GM20431 (cell line): Measurements from ENCODE around the gene PDLIM3.

ENCODE experiments used
- in situ Hi-C: fragments of 300-500 bp; cut with MseI, MboI; formaldehyde crosslinking; loops from one replicate; pipeline ENCODE4 v1.15.0; 2020; ENCODE audit warnings: low sequenced_read_pairs; ENCODE audit not compliant: unreplicated experiment

PDLIM3 gene

DNA sequence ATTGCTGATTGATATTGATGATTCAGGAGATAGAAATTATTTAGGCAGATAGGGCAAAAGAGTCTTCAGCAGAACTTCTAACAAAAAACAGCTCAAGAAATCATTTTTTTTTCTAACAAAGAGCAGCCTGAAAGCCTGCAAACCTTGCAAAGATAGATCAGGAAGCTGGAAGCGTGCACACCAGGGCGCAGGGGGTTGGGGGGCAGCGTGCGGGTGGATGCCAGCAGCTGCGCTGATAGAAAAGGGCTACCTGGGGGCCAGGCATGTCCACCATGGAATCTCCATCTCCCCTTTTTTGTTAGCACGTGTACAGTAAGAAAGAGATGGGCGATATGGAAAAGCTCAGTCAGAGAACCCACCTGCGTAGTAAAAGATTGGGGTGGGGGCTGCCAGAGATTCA, 62.1 kb downstream of the PDLIM3 start:
- in situ Hi-C loops = no loop called here

- in situ Hi-C loops = no loop called here
Observed at GRCh38 chr4:185472103-185472542, 63.2 kb downstream of the PDLIM3 start.

GRCh38 chr4:185471235-185472102, 63.8 kb downstream of the PDLIM3 start, which contains the start of gene CCDC110:
CCDC110 (minus strand) TSS chr4:185471733; CDS start chr4:185471683, 50 bp downstream.
- in situ Hi-C loops = no loop called here

- in situ Hi-C loops = no loop called here
Observed at GRCh38 chr4:185470501-185471195, 64.7 kb downstream of the PDLIM3 start.

GRCh38 chr4:185469580-185470154, 65.6 kb downstream of the PDLIM3 start:
- in situ Hi-C loops = no loop called here

- in situ Hi-C loops = no loop called here
Observed at GRCh38 chr4:185468999-185469398, 66.3 kb downstream of the PDLIM3 start.

DNA sequence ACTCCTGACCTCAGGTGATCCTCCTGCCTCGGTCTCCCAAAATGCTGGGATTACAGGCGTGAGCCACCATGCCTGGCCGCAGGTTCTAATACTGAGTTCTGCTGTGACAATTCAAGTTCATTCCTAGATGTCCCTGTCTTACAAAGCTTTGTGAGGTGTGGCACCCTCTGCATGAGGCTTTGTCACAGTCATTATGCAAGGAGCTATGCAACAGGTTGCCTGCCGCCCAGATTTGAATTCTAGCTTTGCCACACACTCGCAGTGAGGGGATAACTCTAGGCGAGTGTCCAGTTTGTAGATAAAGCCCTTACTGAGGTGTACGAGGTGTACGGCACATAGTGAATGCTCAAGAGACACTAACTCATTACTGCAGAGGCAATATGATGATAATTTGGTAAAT, 67.3 kb downstream of the PDLIM3 start:
- in situ Hi-C loops = no loop called here

GRCh38 chr4:185467101-185467500, 68.2 kb downstream of the PDLIM3 start:
- in situ Hi-C loops = no loop called here

DNA sequence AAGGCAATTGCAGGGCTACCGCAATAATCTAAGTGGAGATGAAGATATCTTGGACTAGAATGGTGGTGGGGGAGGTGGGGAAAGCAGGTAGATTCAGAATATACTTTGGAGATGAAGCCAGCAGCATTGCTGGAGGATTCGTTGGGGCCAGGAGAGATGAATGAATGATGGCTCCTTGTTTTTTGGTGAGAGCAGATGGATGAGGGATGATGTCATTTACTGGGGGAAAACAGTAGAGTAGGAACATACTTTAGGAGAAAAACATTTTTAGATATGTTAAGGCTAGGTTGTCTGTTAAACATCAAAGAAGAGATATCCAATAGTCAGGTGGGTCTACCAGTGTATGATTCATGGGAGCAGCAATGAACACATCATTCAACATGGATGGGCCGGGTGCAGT, 69.6 kb downstream of the PDLIM3 start:
- in situ Hi-C loops = no loop called here

DNA sequence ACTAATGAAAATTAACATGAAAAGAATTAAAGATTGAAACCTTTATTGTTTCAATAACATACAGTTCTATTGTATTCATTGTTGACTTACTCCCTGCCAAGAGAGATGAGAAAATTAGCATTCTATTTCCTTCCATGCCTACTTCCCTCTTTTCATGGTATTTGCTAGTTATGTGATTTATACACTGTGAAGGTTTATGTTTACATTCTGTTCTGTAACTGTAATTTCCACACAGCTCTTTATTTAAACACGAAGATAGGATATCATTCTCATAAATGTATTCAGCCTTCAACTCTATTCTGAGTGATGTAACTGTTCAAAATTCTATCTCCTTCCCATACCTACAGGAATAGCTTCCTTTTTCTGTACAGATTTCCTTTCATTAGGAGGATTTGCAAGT, 70.4 kb downstream of the PDLIM3 start:
- in situ Hi-C loops = no loop called here

DNA sequence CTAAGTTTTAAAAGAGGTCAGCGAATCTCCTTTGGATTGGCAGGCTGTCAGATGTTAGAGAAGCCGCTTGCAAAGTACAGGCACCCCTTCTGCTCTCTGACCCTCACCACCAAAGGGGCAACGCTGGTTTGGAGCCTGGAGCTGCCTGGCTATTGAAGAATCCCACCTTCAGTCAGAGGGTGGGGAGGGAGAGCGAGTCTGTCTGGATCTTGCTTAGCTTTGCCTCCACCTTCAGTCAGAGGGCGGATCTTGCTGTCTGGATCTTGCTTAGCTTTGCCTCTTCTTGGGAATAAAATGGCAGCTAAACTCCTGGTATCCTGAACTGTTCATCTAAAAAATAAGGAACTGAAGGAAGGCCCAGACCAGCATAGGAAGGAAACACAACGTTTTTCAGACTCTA, 71.1 kb downstream of the PDLIM3 start:
- in situ Hi-C loops = no loop called here

DNA sequence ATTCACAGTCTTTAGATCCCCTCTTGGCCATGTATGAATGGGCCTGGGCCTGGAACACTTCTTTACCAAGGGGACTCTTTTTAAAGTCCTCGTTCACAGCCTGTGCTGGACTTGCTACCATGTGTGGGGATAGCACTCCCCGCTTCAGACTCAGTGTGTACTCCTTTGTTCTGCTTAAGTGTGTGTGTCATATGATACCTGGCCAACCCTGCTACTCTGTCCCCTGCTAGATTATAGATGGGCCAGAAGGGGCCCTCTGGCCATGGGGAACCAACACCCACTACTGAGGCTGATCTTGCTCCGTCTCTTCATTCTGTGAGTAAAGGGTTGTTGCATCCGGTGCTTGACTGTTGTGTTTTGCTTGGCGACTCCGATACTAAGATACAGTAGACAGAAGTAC, 71.8 kb downstream of the PDLIM3 start:
- in situ Hi-C loops = no loop called here

DNA sequence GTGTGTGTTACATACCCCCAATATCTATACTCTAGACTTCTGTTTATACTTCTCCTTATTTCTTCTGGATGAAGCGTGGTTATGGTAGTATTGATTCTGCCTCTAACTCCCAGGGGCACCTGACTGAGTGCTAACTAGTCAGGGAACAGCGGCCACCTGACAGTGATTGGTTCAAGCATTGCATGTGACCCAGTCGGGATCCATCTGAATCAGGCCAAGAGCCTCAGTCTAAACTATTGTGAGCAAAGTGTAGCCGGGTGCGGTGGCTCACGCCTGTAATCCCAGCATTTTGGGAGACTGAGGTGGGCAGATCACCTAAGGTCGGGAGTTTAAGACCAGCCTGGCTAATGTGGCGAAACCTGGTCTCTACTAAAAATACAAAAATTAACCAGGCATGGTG, 73.7 kb downstream of the PDLIM3 start:
- in situ Hi-C loops = no loop called here

DNA sequence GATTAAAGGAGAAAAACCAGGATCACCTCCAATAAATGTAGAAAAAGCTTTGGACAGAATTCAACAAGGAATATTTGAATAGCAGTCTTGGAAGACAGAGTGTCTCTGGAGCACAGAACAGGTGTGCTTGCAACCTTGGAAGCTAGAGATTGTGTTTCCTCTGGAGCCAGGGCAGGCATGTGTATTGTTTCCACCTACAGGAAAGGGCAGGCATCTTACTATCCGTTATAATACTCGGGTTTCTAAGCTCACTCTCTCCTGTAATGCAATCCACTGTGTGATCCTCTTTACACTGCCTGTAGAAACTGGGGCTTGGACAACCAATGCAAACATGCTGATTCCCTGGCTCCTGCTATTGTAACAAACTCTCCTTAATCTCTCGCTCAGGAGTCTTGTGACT, 78.2 kb downstream of the PDLIM3 start:
- in situ Hi-C loops = no loop called here

GRCh38 chr4:185456131-185456530, 79.2 kb downstream of the PDLIM3 start:
- in situ Hi-C loops = no loop called here
